NCI-H146 treated with DMSO at 0.1 percent for 48 hours (cell line): ENCODE results near the gene TPO.

Source experiments
- DNase-seq: peaks from one replicate; lab custom pipeline; 2025; ENCODE audit not compliant: unreplicated experiment; lab: John Stamatoyannopoulos, UW

Gene TPO

GRCh38 chr2:1518867-1519530, 105.7 kb downstream of the TPO start:
- DNase-seq, result no peak

- no peak for DNase-seq
Measured at GRCh38 chr2:1521191-1521877, 108.1 kb downstream of the TPO start.

GRCh38 chr2:1521878-1522830, 108.9 kb downstream of the TPO start:
- DNase-seq, result no peak

GRCh38 chr2:1527153-1527992, 114.1 kb downstream of the TPO start:
- DNase-seq, result no peak

- DNase-seq, result no peak
Measured at GRCh38 chr2:1528273-1529064, 115.2 kb downstream of the TPO start.

- DNase-seq, result no peak
Measured at GRCh38 chr2:1538663-1539062, 125.4 kb downstream of the TPO start.

GRCh38 chr2:1539441-1539840, 126.2 kb downstream of the TPO start:
- DNase-seq, result no peak

- DNase-seq, result no peak
Measured at GRCh38 chr2:1539973-1540372, 126.7 kb downstream of the TPO start.

- DNase-seq, result no peak
Measured at GRCh38 chr2:1540481-1540880, 127.2 kb downstream of the TPO start.

- no peak for DNase-seq
Measured at GRCh38 chr2:1541040-1541439, 127.8 kb downstream of the TPO start.

GRCh38 chr2:1541819-1542475, 128.7 kb downstream of the TPO start:
- no peak for DNase-seq

- DNase-seq, result no peak
Measured at GRCh38 chr2:1542971-1543370, 129.7 kb downstream of the TPO start.

GRCh38 chr2:1543776-1544477, 130.7 kb downstream of the TPO start:
- no peak for DNase-seq

- no peak for DNase-seq
Measured at GRCh38 chr2:1544478-1545069, 131.3 kb downstream of the TPO start.

GRCh38 chr2:1546023-1546591, 132.8 kb downstream of the TPO start:
- DNase-seq, result no peak

GRCh38 chr2:1546901-1547300, 133.6 kb downstream of the TPO start:
- DNase-seq, result no peak

GRCh38 chr2:1548910-1549673, 135.8 kb downstream of the TPO start:
- no peak for DNase-seq
